OCI-LY7 (cell line): ENCODE measurements around the gene TCEA3.

Experiments used
- EZH2phosphoT487 ChIP-seq: fragments of 200-600 bp; sonication (generic); IDR thresholded peaks from 2 replicates; pipeline ENCODE4 v1.6.1; 2018; ENCODE audit warnings: low read depth, borderline replicate concordance, mild to moderate bottlenecking, mixed run types, antibody characterized with exemption, low read length, moderate library complexity, mixed read lengths
- TF ChIP-seq, protein P1 (sequence below): fragments of 200-600 bp; sonication (generic); conservative IDR thresholded peaks from 2 replicates; pipeline ENCODE4 v1.5.1; 2014; ENCODE audit warnings: mild to moderate bottlenecking, antibody characterized with exemption, low read length, moderate library complexity, mixed read lengths

DNA sequence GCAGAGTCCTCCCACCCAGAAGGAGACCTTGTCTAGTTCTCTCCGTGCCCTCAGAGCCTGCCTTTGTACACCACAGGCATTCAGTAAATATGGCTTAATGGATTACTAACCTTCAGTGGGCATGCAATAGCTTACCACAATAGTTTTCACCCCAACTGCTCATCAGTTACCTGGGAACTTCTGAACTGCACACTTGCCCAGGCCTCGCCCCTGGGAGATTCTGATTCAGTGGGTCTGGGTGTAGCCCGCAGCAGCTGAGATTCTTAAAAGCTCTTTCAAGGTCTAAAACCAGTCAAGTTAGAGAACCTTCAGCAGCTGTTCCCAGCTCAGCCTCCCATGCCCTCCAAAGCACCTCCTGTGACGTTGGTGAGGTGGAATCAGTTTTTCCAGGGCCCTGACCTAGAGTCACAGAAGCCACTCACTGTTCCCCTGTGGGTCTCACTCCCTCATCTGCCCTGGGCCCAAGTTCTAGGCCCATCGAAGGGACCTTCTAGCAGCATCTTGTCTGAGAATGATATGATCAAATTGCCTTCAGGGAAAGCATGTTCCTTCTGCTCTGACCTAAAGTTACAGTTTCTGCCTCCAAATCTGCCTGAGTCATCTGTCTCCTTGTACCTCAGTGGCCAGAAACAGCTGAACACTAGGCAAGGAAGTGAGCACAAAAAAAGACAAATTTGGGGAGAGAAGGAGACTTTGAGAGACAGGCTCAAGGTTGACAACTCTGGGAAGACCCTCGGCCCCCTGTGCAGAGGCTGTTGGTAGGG, 48.7 kb upstream of the TCEA3 start:
- TF ChIP-seq, protein P1, sequence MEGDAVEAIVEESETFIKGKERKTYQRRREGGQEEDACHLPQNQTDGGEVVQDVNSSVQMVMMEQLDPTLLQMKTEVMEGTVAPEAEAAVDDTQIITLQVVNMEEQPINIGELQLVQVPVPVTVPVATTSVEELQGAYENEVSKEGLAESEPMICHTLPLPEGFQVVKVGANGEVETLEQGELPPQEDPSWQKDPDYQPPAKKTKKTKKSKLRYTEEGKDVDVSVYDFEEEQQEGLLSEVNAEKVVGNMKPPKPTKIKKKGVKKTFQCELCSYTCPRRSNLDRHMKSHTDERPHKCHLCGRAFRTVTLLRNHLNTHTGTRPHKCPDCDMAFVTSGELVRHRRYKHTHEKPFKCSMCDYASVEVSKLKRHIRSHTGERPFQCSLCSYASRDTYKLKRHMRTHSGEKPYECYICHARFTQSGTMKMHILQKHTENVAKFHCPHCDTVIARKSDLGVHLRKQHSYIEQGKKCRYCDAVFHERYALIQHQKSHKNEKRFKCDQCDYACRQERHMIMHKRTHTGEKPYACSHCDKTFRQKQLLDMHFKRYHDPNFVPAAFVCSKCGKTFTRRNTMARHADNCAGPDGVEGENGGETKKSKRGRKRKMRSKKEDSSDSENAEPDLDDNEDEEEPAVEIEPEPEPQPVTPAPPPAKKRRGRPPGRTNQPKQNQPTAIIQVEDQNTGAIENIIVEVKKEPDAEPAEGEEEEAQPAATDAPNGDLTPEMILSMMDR, result no peak
- no peak for TF ChIP-seq EZH2phosphoT487
